GM12878 (cell line): ENCODE data around the gene GPR31.

Experiments used
- BACH1 ChIP-seq: fragments of 450-650 bp; IDR thresholded peaks from 2 replicates; pipeline ENCODE4 v1.6.1; 2017; ENCODE audit warnings: mild to moderate bottlenecking, borderline replicate concordance
- CREM ChIP-seq: IDR thresholded peaks from 2 replicates; pipeline ENCODE4 v1.6.1; 2014; ENCODE audit warnings: antibody characterized with exemption, low read depth

DNA sequence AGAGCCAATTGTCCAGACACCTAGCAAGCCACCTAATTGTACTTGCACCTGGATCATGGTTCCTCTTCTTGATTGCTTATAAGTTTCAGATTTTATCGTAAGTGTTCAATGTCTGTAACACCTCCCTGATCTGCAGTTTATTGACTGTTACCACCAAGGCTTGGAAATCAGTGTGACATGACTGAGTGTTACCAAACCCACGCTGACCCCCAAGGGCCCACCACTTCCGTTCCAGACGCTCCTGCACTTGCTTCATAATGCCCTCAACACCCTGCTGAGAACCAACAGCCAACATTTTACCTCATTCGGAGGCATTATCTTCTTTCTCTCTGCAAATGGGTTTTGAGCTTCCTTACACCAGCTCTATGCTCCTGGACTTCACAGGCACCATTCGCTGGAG lies 28.6 kb downstream of the GPR31 start:
- no peak for TF ChIP-seq BACH1
- 0 out of 2 replicates have a peak, but pooled peaks have one; percentile 11 for TF ChIP-seq CREM
